HEK293T (cell line): ENCODE data around the gene COL5A1.

Experiments
- ARNT ChIP-seq: fragments of 450-650 bp; IDR thresholded peaks from 2 replicates; pipeline ENCODE4 v1.6.1; 2017; ENCODE audit warnings: mild to moderate bottlenecking
- BHLHE40 ChIP-seq: fragments of 450-650 bp; IDR thresholded peaks from 2 replicates; pipeline ENCODE4 v1.6.1; 2016; ENCODE audit warnings: mild to moderate bottlenecking, moderate library complexity, borderline replicate concordance
- FOXA1 ChIP-seq: fragments of 450-650 bp; IDR thresholded peaks from 2 replicates; pipeline ENCODE4 v1.6.1; 2016; ENCODE audit warnings: mild to moderate bottlenecking
- FOXK2 ChIP-seq: fragments of 450-650 bp; IDR thresholded peaks from 2 replicates; pipeline ENCODE4 v1.6.1; 2016; ENCODE audit warnings: mild to moderate bottlenecking
- HDGF ChIP-seq: fragments of 450-650 bp; IDR thresholded peaks from 2 replicates; pipeline ENCODE4 v1.6.1; 2017; ENCODE audit warnings: antibody characterized with exemption, borderline replicate concordance
- LEF1 ChIP-seq: fragments of 450-650 bp; IDR thresholded peaks from 2 replicates; pipeline ENCODE4 v1.6.1; 2017; ENCODE audit warnings: mild to moderate bottlenecking, borderline replicate concordance
- NFRKB ChIP-seq: fragments of 450-650 bp; IDR thresholded peaks from 2 replicates; pipeline ENCODE4 v1.6.1; 2016; ENCODE audit warnings: mild to moderate bottlenecking, moderate library complexity
- PKNOX1 ChIP-seq: fragments of 450-650 bp; IDR thresholded peaks from 2 replicates; pipeline ENCODE4 v1.6.1; 2016
- SP1 ChIP-seq: fragments of 450-650 bp; IDR thresholded peaks from 2 replicates; pipeline ENCODE4 v1.6.1; 2017
- SUZ12 ChIP-seq: fragments of 450-650 bp; IDR thresholded peaks from 2 replicates; pipeline ENCODE4 v1.6.1; 2016; ENCODE audit warnings: mild to moderate bottlenecking
- ZNF384 ChIP-seq: fragments of 450-650 bp; IDR thresholded peaks from 2 replicates; pipeline ENCODE4 v1.6.1; 2016

GRCh38 chr9:134612309-134612708, 29.3 kb upstream of the COL5A1 start:
- TF ChIP-seq FOXA1 (no peak), ZNF384 (no peak), LEF1 (no peak), SUZ12 (no peak), FOXK2 (no peak), NFRKB (no peak), ARNT (no peak), PKNOX1 (no peak), HDGF (no peak), BHLHE40 (no peak), SP1 (no peak)
